ENCODE measurements around the gene SEC61A1. TPM values are rescaled to one million over a fixed set of nuclear protein-coding genes. Genes with fewer than 3 reads are reported as not detected.

The SEC61A1 gene
- 370 and 409 TPM in 2 replicates for total RNA-seq

GRCh38 chr3:128051837-128052594, at the start of gene SEC61A1:
TSS of gene SEC61A1 (plus strand) at chr3:128052437. CDS start at chr3:128052553, 116 bp downstream.

Other genes starting within 250 kb of the SEC61A1 start
- gene MGLL, start 229.9 kb upstream of the SEC61A1 start, total RNA-seq: 38.7 and 78.1 TPM in 2 replicates
- gene KBTBD12, start 137.2 kb upstream of the SEC61A1 start, total RNA-seq: not detected in 2 replicates
- gene RUVBL1, start 71.4 kb downstream of the SEC61A1 start, total RNA-seq: 44.5 and 71.9 TPM in 2 replicates
- gene EEFSEC, start 101.0 kb downstream of the SEC61A1 start, total RNA-seq: 3.6 and 6.7 TPM in 2 replicates

Data from smooth muscle cell of trachea (primary cell).